Sigmoid colon (tissue), 7 donors: ENCODE data around the gene ELF2. TPM values are rescaled to one million over a fixed set of nuclear protein-coding genes. Genes with fewer than 3 reads are reported as not detected.

Experiments used
- DNase-seq: peaks from one replicate; pipeline ENCODE4 v3.0.0-alpha.2; 2019
- H3K27ac ChIP-seq, 4 donors: fragments of 200-600 bp; sonication (generic); one replicate each; pipeline ENCODE4 v1.5.1; 2016 to 2019; ENCODE audit warnings: mild to moderate bottlenecking in 1 of 4
- H3K27me3 ChIP-seq, 3 donors: fragments of 200-600 bp; sonication (generic); one replicate each; pipeline ENCODE4 v1.5.1; 2019; ENCODE audit warnings: mild to moderate bottlenecking in 1 of 3
- H3K36me3 ChIP-seq, 4 donors: fragments of 200-600 bp; sonication (generic); one replicate each; pipeline ENCODE4 v1.5.1; 2016 to 2019
- H3K4me1 ChIP-seq, 4 donors: fragments of 200-600 bp; sonication (generic); one replicate each; pipeline ENCODE4 v1.5.1; 2017 to 2019
- H3K4me3 ChIP-seq, 4 donors: fragments of 200-600 bp; sonication (generic); one replicate each; pipeline ENCODE4 v1.5.1; 2017 to 2019; ENCODE audit warnings: mild to moderate bottlenecking in 2 of 4, moderate library complexity in 1 of 4
- H3K9me3 ChIP-seq, 4 donors: fragments of 200-600 bp in 3 of 4; sonication (generic) in 3 of 4; one replicate each; pipeline versions ENCODE4 v1.5.1 to v1.6.1; 2013 to 2019
- CTCF ChIP-seq, 4 experiments: fragments of 450-650 bp in 3 of 4; fragments of 200-600 bp in 1 of 4; IDR thresholded peaks; one replicate each; pipeline ENCODE4 v1.5.1; 2016 to 2019; ENCODE audit warnings: antibody characterized with exemption in 4 of 4, mild to moderate bottlenecking in 3 of 4, moderate library complexity in 2 of 4
- EP300 ChIP-seq, 4 donors: sonication (generic); formaldehyde crosslinking; IDR thresholded peaks; one replicate each; pipeline ENCODE4 v1.6.1; 2017; ENCODE audit warnings: antibody characterized with exemption in 4 of 4
- POLR2A ChIP-seq, 2 donors: fragments of 450-650 bp; IDR thresholded peaks; one replicate each; pipeline ENCODE4 v1.6.1; 2016; ENCODE audit warnings: antibody characterized with exemption in 2 of 2, mild to moderate bottlenecking in 2 of 2, moderate library complexity in 2 of 2
- POLR2AphosphoS5 ChIP-seq, 4 donors: sonication (generic); formaldehyde crosslinking; IDR thresholded peaks; one replicate each; pipeline ENCODE4 v1.6.1; 2017; ENCODE audit warnings: antibody characterized with exemption in 4 of 4
- WGBS, 2 donors: extraction: QIAGEN DNeasy Blood & Tissue Kit; methylation state at CpG; one replicate each; pipeline ENCODE4 v1.1.7; 2013; 5-methylcytosine and 5-hydroxymethylcytosine counted together
- intact Hi-C: fragments of 100-400 bp; cut with DNase I; formaldehyde crosslinking; loops from one replicate; pipeline ENCODE4 v1.15.1; 2023
- polyA plus RNA-seq, 3 donors: library from polyadenylated mRNA; stranded (reverse); fragments of 200-250 nt; gene quantifications; one replicate each; pipeline ENCODE4 v1.2.3, GENCODE V29; 2013
- total RNA-seq, 4 donors: library from RNA; depleted of rRNA; stranded (reverse); fragments of >200 nt; gene quantifications; one replicate each; pipeline ENCODE4 v1.1.0, GENCODE V29; 2016
- donor health status: healthy with polysubstance abuse.
- donor health status: Bipolar disorder and iron deficiency.
- donor health status: healthy.

Gene ELF2
- total and polyA plus RNA-seq, 7 donors = 9.9 to 83.6 (median 61.4) TPM

- H3K4me1 ChIP-seq = peaks cover 0 to 26% (median 11%) of the 10 kb centered on the region in 4 donors
- no peak overlapping the region for H3K27ac ChIP-seq
- H3K9me3 ChIP-seq = no peaks in the 10 kb centered on the region
- H3K27me3 ChIP-seq = no peaks in the 10 kb centered on the region
- H3K4me3 ChIP-seq = no peak overlapping the region
- WGBS, 2 donors = 91 to 93% methylated on average over 10 of the region's 10 CpGs
- no peak for DNase-seq
- H3K36me3 ChIP-seq = no peaks in the 10 kb centered on the region
- TF ChIP-seq CTCF (IDR thresholded peaks at IDR 0.05) (no peak), EP300 (IDR thresholded peaks at IDR 0.05) (no peak)
- intact Hi-C loops = no loop called here
Measured at GRCh38 chr4:139018971-139019758, 157.9 kb downstream of the ELF2 start.

GRCh38 chr4:139018501-139018900 is 158.5 kb downstream of the ELF2 start:
- Histone ChIP-seq H3K36me3 (no peaks in the 10 kb centered on the region), H3K9me3 (no peaks in the 10 kb centered on the region), H3K27ac (no peak overlapping the region), H3K4me1 (peaks cover 0 to 29% (median 12%) of the 10 kb centered on the region in 4 donors), H3K27me3 (no peaks in the 10 kb centered on the region), H3K4me3 (no peak overlapping the region)
- TF ChIP-seq POLR2AphosphoS5 (IDR thresholded peaks at IDR 0.05) (no peak), EP300 (IDR thresholded peaks at IDR 0.05) (no peak), CTCF (IDR thresholded peaks at IDR 0.05) (no peak), POLR2A (IDR thresholded peaks at IDR 0.05) (no peak)
- DNase-seq = no peak
- intact Hi-C loops = no loop called here

GRCh38 chr4:139017861-139018260 is 159.2 kb downstream of the ELF2 start:
- intact Hi-C loops = no loop called here
- DNase-seq = no peak
- H3K4me1 ChIP-seq = peaks cover 0 to 29% (median 12%) of the 10 kb centered on the region in 4 donors
- no peak overlapping the region for H3K4me3 ChIP-seq
- no peaks in the 10 kb centered on the region for H3K27me3 ChIP-seq
- no peak overlapping the region for H3K27ac ChIP-seq
- TF ChIP-seq POLR2A (IDR thresholded peaks at IDR 0.05) (no peak), POLR2AphosphoS5 (IDR thresholded peaks at IDR 0.05) (no peak), EP300 (IDR thresholded peaks at IDR 0.05) (no peak), CTCF (IDR thresholded peaks at IDR 0.05) (no peak)
- no peaks in the 10 kb centered on the region for H3K9me3 ChIP-seq
- H3K36me3 ChIP-seq = no peaks in the 10 kb centered on the region
- 65 to 74% methylated on average over 3 of the region's 3 CpGs for WGBS, 2 donors

- H3K27ac ChIP-seq = peak overlapping the region; percentile 79 to 93 (median 82)
- no peaks in the 10 kb centered on the region for H3K9me3 ChIP-seq
- DNase-seq = no peak
- no peak for TF ChIP-seq POLR2A (IDR thresholded peaks at IDR 0.05)
- TF ChIP-seq CTCF (IDR thresholded peaks at IDR 0.05) = no peak
- no peak for TF ChIP-seq POLR2AphosphoS5 (IDR thresholded peaks at IDR 0.05)
- TF ChIP-seq EP300 (IDR thresholded peaks at IDR 0.05) = no peak
- no peaks in the 10 kb centered on the region for H3K27me3 ChIP-seq
- intact Hi-C loops = no loop called here
- WGBS, 2 donors = 1% methylated on average over 55 of the region's 55 CpGs
- H3K36me3 ChIP-seq = no peaks in the 10 kb centered on the region
- H3K4me1 ChIP-seq = peaks cover 0 to 29% (median 12%) of the 10 kb centered on the region in 4 donors
- peak overlapping the region; percentile 58 to 82 (median 68) for H3K4me3 ChIP-seq
Measured at GRCh38 chr4:139015948-139016471, 161.0 kb downstream of the ELF2 start.
